ENCODE data around the gene PKIB.
A peak's percentile ranks its signal among the peaks of the same experiment; 100 is the strongest.
"Not testable (repeated sequence)": the region's sequence is repeated elsewhere in the genome, so short reads cannot be mapped to it uniquely, and the experiment has no call there.

PKIB gene

DNA sequence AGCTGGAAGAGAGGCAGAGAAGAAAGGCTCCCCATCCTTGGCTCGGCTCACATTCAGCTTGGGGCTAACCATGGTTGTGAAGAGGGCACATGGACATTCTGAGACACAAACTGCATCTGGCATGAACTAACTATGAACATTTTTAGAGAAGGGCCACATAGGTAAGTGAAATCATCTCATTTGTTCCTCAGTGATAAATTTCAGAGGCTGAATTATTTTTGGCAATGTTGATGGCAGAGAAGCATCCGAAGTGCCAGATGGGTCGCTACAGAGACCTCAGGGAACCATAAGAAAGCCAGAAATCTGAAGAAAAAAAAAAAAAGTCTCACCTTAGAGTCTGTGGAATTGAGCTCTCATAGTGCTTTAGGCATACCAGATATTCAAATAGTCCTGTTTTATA is 120.1 kb downstream of the PKIB start:
- Mint-ChIP-seq H3K4me1 (no peaks in the 10 kb centered on the region), H3K27me3 (peaks cover 22% of the 10 kb centered on the region)
- DNase-seq: no peak

DNA sequence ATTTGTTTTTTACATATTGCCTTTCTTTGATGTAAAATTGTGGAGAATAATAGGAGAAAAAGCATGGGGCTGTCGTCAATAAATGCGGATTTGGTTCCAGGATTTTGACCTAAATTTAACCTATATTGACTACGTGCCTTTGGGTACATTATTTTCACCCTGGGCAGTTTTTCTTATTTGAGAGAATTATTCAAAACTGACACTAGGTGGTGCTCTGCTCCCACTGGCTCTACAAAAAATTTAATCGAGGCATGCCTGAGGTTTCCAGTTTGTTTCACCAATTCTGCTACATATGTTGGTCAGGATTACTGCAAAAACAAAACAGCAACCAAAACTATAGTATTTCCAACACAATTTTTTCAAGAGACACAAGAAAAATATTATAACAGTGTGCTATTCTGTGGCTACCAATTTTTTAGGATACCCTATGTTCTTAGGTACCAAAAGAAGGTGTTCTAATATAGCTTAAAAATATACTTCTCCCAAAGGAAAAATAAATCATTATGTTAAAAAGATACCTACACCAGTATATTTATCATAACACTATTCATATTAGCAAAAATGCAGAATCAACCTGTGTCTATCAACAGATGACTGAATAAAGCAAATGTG is 120.7 kb downstream of the PKIB start:
- H3K4me1 Mint-ChIP-seq: no peaks in the 10 kb centered on the region
- H3K27ac Mint-ChIP-seq: no peak overlapping the region
- DNase-seq: no peak
- H3K9me3 Mint-ChIP-seq: no peaks in the 10 kb centered on the region
- H3K4me3 Mint-ChIP-seq: no peak overlapping the region
- ATAC-seq: peak; percentile 35
- H3K27me3 Mint-ChIP-seq: peaks cover 22% of the 10 kb centered on the region

More for the DNA sequence above, 120.1 kb downstream of the PKIB start:
- Mint-ChIP-seq H3K9me3 (no peaks in the 10 kb centered on the region), H3K4me3 (no peak overlapping the region), H3K27ac (no peak overlapping the region)
- ATAC-seq: no peak

DNA sequence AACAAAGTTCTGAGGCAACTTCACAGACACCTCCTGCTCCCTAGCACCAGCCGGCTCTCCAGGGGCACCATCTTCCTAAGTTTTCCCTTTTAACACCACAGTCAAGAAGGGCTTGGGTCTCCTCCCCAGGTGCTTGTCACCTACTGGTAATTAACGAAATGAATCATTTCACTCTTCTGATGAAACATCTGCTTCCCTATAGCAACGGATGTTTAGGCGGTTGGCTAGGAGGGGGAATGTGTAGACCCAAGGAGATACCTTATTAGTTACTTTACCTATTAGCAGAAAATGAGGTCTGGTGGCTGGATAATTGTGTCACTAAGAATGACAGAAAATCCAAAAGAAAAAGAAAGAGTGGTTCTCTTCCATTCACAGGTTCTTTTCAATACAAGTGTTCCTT is 123.1 kb downstream of the PKIB start:
- no peak overlapping the region for H3K27ac Mint-ChIP-seq
- H3K4me3 Mint-ChIP-seq: no peak overlapping the region
- DNase-seq (no peak), ATAC-seq (no peak)
- H3K4me1 Mint-ChIP-seq: no peaks in the 10 kb centered on the region
- H3K27me3 Mint-ChIP-seq: peaks cover 22% of the 10 kb centered on the region
- H3K9me3 Mint-ChIP-seq: no peaks in the 10 kb centered on the region

DNA sequence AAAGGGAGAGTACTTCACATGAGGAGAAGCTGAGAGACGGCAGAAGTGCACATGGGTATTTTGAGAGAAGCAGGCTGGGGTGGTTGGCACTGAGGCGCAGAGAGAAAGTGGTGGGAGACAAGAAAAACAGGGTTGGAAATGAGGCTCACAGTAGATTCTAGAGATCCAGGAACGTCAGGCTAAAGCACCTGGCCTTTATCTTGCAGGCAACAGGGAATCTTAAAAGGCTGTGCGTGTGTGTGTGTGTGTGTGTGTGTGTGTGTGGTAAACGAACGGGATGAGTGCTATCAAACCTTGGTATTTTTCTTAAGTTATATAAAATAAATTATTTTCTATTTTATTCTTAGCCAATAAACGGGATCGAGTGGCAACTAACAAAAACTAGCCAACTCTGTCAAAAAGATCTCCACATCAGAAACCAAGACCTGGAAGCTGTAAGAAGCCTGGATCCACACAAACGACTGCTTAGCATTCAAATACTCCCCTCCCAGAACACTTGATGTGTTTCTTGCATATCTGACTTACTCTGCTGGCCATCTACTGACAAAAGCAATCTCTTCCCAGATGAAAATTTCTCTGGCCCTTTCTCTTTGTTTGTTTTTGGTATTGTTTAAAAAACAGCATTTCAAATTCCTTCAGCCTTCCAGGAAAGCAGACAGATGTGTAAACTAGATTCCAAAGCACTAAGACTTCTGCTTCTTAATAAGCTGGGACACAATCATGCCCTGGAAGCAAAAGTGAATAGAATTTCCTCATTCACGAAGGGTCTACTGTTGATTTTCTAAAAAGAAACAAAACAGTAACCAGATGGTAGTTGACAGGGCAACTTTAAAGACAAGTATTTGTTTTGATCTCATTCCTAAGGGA is 124.6 kb downstream of the PKIB start:
- DNase-seq (no peak), ATAC-seq (no peak)
- Mint-ChIP-seq H3K27me3 (peaks cover 21% of the 10 kb centered on the region), H3K4me3 (no peak overlapping the region), H3K4me1 (no peaks in the 10 kb centered on the region), H3K27ac (no peak overlapping the region), H3K9me3 (no peaks in the 10 kb centered on the region)

DNA sequence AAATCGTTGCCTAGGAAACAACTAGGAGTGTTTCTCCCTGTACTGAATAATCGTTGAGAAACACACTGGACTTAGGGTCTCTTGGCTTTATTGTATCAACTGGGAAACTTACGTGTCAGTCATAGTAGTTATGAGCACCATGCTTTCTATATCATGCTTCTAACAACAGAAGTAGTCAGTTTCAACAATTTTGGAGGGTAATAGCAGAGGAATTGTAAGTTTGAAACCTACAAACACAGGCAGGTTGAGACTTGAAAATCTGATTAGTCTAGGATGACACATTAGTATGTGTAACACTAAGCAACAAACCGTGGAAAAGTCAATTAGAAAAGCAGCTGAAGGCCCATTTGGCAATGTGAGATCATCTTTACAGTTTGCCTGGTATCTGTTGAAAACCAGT is 125.4 kb downstream of the PKIB start:
- H3K9me3 Mint-ChIP-seq: no peaks in the 10 kb centered on the region
- H3K27me3 Mint-ChIP-seq: peaks cover 14% of the 10 kb centered on the region
- no peak for ATAC-seq
- no peak overlapping the region for H3K27ac Mint-ChIP-seq
- DNase-seq: no peak
- no peaks in the 10 kb centered on the region for H3K4me1 Mint-ChIP-seq
- no peak overlapping the region for H3K4me3 Mint-ChIP-seq

DNA sequence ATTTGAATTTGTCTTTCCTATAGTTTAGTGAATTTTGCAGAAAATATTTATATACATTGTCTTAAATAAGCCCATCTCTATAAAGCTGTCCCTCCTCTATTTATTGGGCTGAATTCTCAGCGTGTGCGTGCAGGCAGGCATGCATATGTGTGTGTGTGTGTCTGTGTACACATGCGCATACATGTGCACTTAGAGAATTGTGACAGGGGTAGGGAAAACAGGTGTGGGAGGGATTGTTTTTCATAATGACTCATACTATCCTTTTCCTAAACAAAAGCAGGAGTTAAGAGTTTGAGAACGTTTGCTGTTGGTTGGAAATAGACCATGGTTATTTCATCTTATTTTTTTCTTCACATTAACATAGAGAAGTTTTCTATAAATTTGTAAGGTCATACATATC is 126.0 kb downstream of the PKIB start:
- Mint-ChIP-seq H3K27me3 (peaks cover 14% of the 10 kb centered on the region), H3K27ac (no peak overlapping the region), H3K4me1 (no peaks in the 10 kb centered on the region), H3K9me3 (no peaks in the 10 kb centered on the region), H3K4me3 (no peak overlapping the region)
- DNase-seq (no peak), ATAC-seq (no peak)

DNA sequence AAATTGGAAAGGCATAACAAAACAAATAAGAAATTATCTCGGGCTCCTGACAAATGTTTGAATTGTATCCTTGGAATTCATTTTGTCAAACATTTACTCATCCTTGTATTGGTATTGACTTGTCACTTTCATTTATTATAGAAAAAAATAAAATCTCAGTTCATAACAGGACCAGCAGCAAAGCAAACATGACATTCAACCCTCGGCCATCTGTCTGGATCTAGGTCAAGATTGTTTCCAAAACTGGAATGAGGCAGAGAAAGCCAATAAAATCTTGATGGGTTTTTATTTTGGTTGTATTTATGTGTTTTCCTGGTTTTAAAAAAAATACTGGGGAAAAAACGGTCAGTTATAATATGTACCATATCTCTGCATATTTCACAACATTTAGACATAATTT is 126.4 kb downstream of the PKIB start:
- no peak overlapping the region for H3K27ac Mint-ChIP-seq
- no peak for ATAC-seq
- DNase-seq: no peak
- H3K4me3 Mint-ChIP-seq: no peak overlapping the region
- peaks cover 14% of the 10 kb centered on the region for H3K27me3 Mint-ChIP-seq
- H3K4me1 Mint-ChIP-seq: no peaks in the 10 kb centered on the region
- no peaks in the 10 kb centered on the region for H3K9me3 Mint-ChIP-seq

DNA sequence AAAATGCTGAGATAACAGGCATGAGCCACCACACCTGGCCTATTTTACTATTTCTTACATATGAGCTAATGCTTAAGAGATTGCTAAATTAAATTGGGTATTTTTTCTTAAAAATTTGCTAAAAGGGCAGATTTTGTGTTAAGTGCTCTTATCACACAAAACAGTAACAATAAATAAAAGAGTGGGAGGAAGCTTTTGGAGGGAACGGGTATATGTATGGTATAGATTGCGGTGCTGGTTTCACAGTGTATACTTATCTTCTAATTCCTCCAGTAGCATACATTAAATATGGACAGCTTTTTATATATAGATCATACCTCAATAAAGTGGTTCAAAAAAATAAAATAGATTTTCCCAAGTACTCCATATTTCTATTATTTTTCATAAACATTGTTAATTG is 129.9 kb downstream of the PKIB start:
- no peak for DNase-seq
- Mint-ChIP-seq H3K4me1 (no peaks in the 10 kb centered on the region), H3K27me3 (peaks cover 1% of the 10 kb centered on the region), H3K9me3 (no peaks in the 10 kb centered on the region), H3K27ac (no peak overlapping the region), H3K4me3 (no peak overlapping the region)
- ATAC-seq: no peak

DNA sequence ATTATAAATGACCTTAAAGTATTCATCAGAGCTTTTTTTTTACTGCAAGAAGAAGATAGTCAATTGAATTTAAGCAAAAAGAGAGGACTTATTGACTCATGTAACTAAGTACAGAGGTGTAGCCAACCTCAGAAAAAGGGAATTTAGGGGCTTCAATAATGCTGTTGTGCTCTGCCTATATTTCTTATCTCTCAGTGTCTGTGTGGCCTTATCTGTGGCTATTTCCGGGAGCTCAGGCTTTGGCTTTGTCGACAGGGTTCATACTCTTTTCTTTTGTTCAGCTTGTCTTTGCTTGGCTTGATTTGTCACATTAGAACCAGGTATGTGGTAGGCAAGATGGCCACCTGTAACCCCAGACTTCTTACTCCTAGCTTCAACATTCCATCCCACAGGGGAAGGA is 130.7 kb downstream of the PKIB start:
- no peak overlapping the region for H3K4me3 Mint-ChIP-seq
- no peaks in the 10 kb centered on the region for H3K9me3 Mint-ChIP-seq
- ATAC-seq (no peak), DNase-seq (no peak)
- no peaks in the 10 kb centered on the region for H3K4me1 Mint-ChIP-seq
- no peaks in the 10 kb centered on the region for H3K27me3 Mint-ChIP-seq
- no peak overlapping the region for H3K27ac Mint-ChIP-seq

DNA sequence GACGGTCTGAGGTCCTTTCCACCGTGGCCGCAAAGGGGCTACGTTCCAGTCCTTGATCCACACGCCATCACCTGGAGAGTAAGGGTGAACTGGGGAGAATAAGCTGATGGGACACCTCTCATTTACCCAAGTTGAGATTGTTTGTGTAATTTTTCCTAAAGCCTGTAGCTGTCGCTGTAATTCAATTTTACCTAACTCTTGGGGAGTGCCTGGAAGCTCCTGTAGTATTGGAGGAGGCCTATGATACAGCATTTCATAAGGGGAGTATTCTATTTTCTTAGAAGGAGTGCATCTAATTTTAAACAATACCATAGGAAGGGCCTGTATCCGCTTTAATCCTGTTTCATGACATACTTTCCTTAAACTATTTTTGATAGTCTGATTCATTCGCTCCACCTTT is 134.0 kb downstream of the PKIB start:
- not testable (repeated sequence) for H3K27ac Mint-ChIP-seq, H3K4me1 Mint-ChIP-seq, ATAC-seq, H3K27me3 Mint-ChIP-seq, DNase-seq, H3K4me3 Mint-ChIP-seq
- H3K9me3 Mint-ChIP-seq: peaks cover 0 to 13% of the 10 kb centered on the region in 2 donors

DNA sequence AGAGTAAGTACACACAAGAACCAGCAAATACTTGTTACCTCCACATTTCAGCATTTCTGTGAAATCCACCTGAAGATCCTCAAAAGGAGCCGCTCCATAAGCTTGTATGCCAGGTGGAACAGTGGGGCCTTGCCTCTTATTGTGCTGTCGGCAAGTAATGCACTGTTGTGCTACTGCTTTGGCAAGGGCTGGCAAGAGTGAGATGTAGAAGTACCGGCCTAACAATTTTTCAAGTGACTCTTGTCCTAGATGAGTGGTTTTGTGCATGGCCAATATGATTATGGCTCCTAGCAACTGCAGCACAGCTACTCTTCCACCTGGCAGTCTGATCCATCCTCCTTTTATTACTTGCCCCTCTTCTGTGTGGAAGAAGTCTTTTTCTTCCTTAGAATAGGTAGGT is 134.7 kb downstream of the PKIB start:
- Mint-ChIP-seq H3K4me1 (peaks cover 15% of the 10 kb centered on the region), H3K9me3 (peaks cover 0 to 13% of the 10 kb centered on the region in 2 donors)
- not testable (repeated sequence) for ATAC-seq, H3K4me3 Mint-ChIP-seq, H3K27me3 Mint-ChIP-seq, DNase-seq, H3K27ac Mint-ChIP-seq

DNA sequence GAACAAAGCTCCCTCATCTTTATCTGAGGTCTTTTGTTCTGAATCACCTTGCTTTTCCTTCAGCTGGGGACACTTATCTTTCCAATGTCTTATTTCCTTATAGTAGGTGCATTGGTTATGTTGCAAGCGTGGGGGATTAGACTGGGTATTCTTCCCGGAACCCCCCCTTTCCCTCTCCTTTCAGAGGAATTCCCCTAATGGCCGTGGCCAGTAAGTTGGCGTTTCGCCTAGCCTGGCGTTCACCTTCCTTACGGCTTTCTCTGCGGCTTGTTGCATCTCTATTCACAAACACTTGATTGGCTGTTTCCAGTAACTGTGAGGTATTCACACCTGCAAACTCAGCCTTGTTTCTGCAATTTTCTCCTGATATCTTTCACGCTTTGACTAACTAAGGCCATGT is 136.5 kb downstream of the PKIB start:
- no peak overlapping the region for H3K4me3 Mint-ChIP-seq
- no peak overlapping the region for H3K27ac Mint-ChIP-seq
- peaks cover 0 to 13% of the 10 kb centered on the region in 2 donors for H3K9me3 Mint-ChIP-seq
- ATAC-seq (no peak), DNase-seq (no peak)
- peaks cover 29% of the 10 kb centered on the region for H3K4me1 Mint-ChIP-seq
- H3K27me3 Mint-ChIP-seq: no peaks in the 10 kb centered on the region

DNA sequence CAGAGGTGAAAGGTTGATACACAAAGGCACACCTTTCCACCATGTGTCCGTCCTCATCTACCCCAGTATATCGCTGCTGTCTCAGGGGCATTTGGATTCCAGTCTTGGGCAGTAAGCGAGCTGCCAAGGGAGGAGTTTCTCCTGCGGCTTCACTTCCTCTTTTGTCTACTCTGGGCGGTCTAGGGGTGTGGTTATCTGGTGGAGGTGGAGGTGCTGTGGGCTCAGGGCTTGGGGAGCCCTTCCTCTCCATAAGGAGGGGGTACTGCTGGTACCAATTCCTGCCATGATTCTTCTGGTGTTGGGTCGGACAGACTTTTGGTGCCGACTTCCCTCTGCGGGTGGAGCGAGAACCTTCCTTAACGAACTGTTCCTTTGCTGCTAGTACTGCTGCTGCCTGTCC is 137.4 kb downstream of the PKIB start:
- Mint-ChIP-seq H3K9me3 (peaks cover 0 to 13% of the 10 kb centered on the region in 2 donors), H3K27me3 (no peaks in the 10 kb centered on the region), H3K27ac (peak overlapping the region in 1 of 2 donors; percentile 79), H3K4me3 (no peak overlapping the region), H3K4me1 (peaks cover 36% of the 10 kb centered on the region)
- DNase-seq (no peak), ATAC-seq (no peak)

DNA sequence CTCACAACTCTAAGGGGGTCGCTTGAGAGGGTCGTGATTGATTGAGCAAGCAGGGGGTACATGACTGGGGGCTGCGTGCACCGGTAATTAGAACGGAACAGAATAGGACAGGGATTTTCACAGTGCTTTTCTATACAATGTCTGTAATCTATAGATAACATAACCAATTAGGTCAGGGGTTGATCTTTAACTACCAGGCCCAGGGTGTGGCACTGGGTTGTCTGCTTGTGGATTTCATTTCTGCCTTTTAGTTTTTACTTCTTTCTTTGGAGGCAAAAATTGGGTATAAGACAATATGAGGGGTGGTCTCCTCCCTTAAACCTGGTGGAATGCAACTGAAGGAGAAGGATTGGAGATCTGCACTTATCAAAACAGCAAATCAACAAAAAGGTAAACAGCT is 138.7 kb downstream of the PKIB start:
- Mint-ChIP-seq H3K4me1 (peaks cover 46% of the 10 kb centered on the region), H3K9me3 (peaks cover 0 to 13% of the 10 kb centered on the region in 2 donors)
- H3K4me3 Mint-ChIP-seq, DNase-seq, ATAC-seq, H3K27me3 Mint-ChIP-seq, H3K27ac Mint-ChIP-seq: not testable (repeated sequence)

DNA sequence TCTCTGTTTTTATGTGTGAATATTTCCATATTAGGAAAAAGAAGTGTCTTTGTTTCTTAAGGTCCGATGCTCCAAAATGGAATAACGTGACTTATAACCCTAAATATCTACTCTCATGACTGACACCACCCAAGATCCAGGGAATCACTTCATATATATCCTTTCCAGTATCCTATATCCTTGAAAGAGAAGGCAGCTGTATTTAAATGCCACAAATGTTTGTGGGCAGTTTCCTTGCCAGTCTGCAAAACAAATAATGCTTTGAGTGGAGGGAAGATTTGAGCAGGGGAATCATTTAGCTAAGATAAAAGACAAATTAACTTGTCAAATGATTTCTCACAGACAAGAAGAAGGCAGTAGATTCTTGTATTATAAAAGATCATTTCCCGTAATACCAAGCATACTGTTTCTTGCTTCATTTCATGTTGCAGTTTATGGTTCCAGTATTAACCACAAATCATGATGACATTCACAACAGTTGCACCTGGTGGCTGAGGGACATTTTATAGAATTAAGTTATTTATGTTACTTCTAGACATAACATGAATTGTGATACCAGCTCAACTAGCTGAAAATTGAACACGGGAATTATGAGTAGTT is 139.3 kb downstream of the PKIB start:
- no peak for ATAC-seq
- no peaks in the 10 kb centered on the region for H3K27me3 Mint-ChIP-seq

DNA sequence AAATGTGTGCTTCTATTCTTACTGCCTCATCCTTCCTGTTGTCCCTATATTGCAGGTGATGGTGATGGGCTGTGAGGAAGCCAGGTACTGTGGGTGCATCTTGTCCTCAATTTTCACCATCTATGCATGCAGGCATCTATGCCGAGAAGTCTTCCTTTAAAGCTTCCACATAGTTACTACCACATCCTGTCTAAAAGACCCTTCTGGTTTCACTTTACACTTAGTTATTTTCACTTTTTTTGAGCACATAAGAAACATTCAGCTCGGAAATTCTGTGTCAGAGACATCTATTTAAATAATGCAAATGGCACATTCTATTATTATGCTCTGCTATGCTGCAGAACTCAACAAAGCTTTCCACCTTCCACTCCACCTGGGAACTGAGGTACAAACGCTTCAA is 141.1 kb downstream of the PKIB start:
- ATAC-seq: peak; percentile 88
- peaks cover 1 to 13% of the 10 kb centered on the region in 2 donors for H3K9me3 Mint-ChIP-seq
- H3K4me3 Mint-ChIP-seq: peak overlapping the region; percentile 64 to 68
- no peak for DNase-seq
- peak overlapping the region; percentile 86 for H3K27ac Mint-ChIP-seq
- peaks cover 55% of the 10 kb centered on the region for H3K4me1 Mint-ChIP-seq
- H3K27me3 Mint-ChIP-seq: no peaks in the 10 kb centered on the region

More for the DNA sequence above, 139.3 kb downstream of the PKIB start:
- H3K9me3 Mint-ChIP-seq: peaks cover 0 to 13% of the 10 kb centered on the region in 2 donors
- H3K4me3 Mint-ChIP-seq: no peak overlapping the region
- no peak for DNase-seq
- peak overlapping the region in 1 of 2 donors; percentile 24 for H3K27ac Mint-ChIP-seq
- peaks cover 51% of the 10 kb centered on the region for H3K4me1 Mint-ChIP-seq
